Sigmoid colon (tissue), 7 donors: ENCODE data around the gene RHOT1. TPM values are rescaled to one million over a fixed set of nuclear protein-coding genes. Genes with fewer than 3 reads are reported as not detected.
"Not testable (repeated sequence)": the region's sequence is repeated elsewhere in the genome, so short reads cannot be mapped to it uniquely, and the experiment has no call there.

Experiments
- DNase-seq: peaks from one replicate; pipeline ENCODE4 v3.0.0-alpha.2; 2019
- H3K27ac ChIP-seq, 4 donors: fragments of 200-600 bp; sonication (generic); one replicate each; pipeline ENCODE4 v1.5.1; 2016 to 2019; ENCODE audit warnings: mild to moderate bottlenecking in 1 of 4
- H3K27me3 ChIP-seq, 3 donors: fragments of 200-600 bp; sonication (generic); one replicate each; pipeline ENCODE4 v1.5.1; 2019; ENCODE audit warnings: mild to moderate bottlenecking in 1 of 3
- H3K36me3 ChIP-seq, 4 donors: fragments of 200-600 bp; sonication (generic); one replicate each; pipeline ENCODE4 v1.5.1; 2016 to 2019
- H3K4me1 ChIP-seq, 4 donors: fragments of 200-600 bp; sonication (generic); one replicate each; pipeline ENCODE4 v1.5.1; 2017 to 2019
- H3K4me3 ChIP-seq, 4 donors: fragments of 200-600 bp; sonication (generic); one replicate each; pipeline ENCODE4 v1.5.1; 2017 to 2019; ENCODE audit warnings: mild to moderate bottlenecking in 2 of 4, moderate library complexity in 1 of 4
- H3K9me3 ChIP-seq, 4 donors: fragments of 200-600 bp in 3 of 4; sonication (generic) in 3 of 4; one replicate each; pipeline versions ENCODE4 v1.5.1 to v1.6.1; 2013 to 2019
- CTCF ChIP-seq, 4 experiments: fragments of 450-650 bp in 3 of 4; fragments of 200-600 bp in 1 of 4; IDR thresholded peaks; one replicate each; pipeline ENCODE4 v1.5.1; 2016 to 2019; ENCODE audit warnings: antibody characterized with exemption in 4 of 4, mild to moderate bottlenecking in 3 of 4, moderate library complexity in 2 of 4
- EP300 ChIP-seq, 4 donors: sonication (generic); formaldehyde crosslinking; IDR thresholded peaks; one replicate each; pipeline ENCODE4 v1.6.1; 2017; ENCODE audit warnings: antibody characterized with exemption in 4 of 4
- POLR2A ChIP-seq, 2 donors: fragments of 450-650 bp; IDR thresholded peaks; one replicate each; pipeline ENCODE4 v1.6.1; 2016; ENCODE audit warnings: antibody characterized with exemption in 2 of 2, mild to moderate bottlenecking in 2 of 2, moderate library complexity in 2 of 2
- POLR2AphosphoS5 ChIP-seq, 4 donors: sonication (generic); formaldehyde crosslinking; IDR thresholded peaks; one replicate each; pipeline ENCODE4 v1.6.1; 2017; ENCODE audit warnings: antibody characterized with exemption in 4 of 4
- WGBS, 2 donors: extraction: QIAGEN DNeasy Blood & Tissue Kit; methylation state at CpG; one replicate each; pipeline ENCODE4 v1.1.7; 2013; 5-methylcytosine and 5-hydroxymethylcytosine counted together
- intact Hi-C: fragments of 100-400 bp; cut with DNase I; formaldehyde crosslinking; loops from one replicate; pipeline ENCODE4 v1.15.1; 2023
- polyA plus RNA-seq, 3 donors: library from polyadenylated mRNA; stranded (reverse); fragments of 200-250 nt; gene quantifications; one replicate each; pipeline ENCODE4 v1.2.3, GENCODE V29; 2013
- total RNA-seq, 4 donors: library from RNA; depleted of rRNA; stranded (reverse); fragments of >200 nt; gene quantifications; one replicate each; pipeline ENCODE4 v1.1.0, GENCODE V29; 2016
- donor health status: healthy with polysubstance abuse.
- donor health status: Bipolar disorder and iron deficiency.
- donor health status: healthy.

Gene RHOT1
- total and polyA plus RNA-seq, 7 donors: 17.0 to 71.5 (median 48.9) TPM

GRCh38 chr17:32141258-32141657 is 1.0 kb upstream of the RHOT1 start:
- Histone ChIP-seq H3K4me1 (peaks cover 0 to 41% (median 31%) of the 10 kb centered on the region in 4 donors), H3K27me3 (no peaks in the 10 kb centered on the region), H3K9me3 (no peaks in the 10 kb centered on the region), H3K27ac (peak overlapping the region; percentile 87 to 97 (median 92)), H3K4me3 (peak overlapping the region; percentile 69 to 96 (median 88)), H3K36me3 (no peaks in the 10 kb centered on the region)
- 21% methylated on average over 3 of the region's 3 CpGs for WGBS, 2 donors
- intact Hi-C loops: loop anchor here (2.0 kb wide), 1 partner anchor 134 kb away; the partner anchor contains the start of gene LRRC37B
- TF ChIP-seq CTCF (IDR thresholded peaks at IDR 0.05) (no peak), POLR2AphosphoS5 (IDR thresholded peaks at IDR 0.05) (peak; percentile 27 to 66 (median 35)), POLR2A (IDR thresholded peaks at IDR 0.05) (no peak), EP300 (IDR thresholded peaks at IDR 0.05) (peak in 1 of 4 donors; percentile 44)
- DNase-seq: peak; percentile 79

- H3K27ac ChIP-seq: peak overlapping the region; percentile 87 to 97 (median 92)
- 2 to 12% methylated on average over 12 of the region's 12 CpGs for WGBS, 2 donors
- intact Hi-C loops: loop anchor here (2.0 kb wide), 2 partner anchors 13 to 135 kb away; partner anchors contain the start of gene LRRC37B
- no peaks in the 10 kb centered on the region for H3K27me3 ChIP-seq
- H3K4me1 ChIP-seq: peaks cover 0 to 41% (median 31%) of the 10 kb centered on the region in 4 donors
- no peak for DNase-seq
- TF ChIP-seq EP300 (IDR thresholded peaks at IDR 0.05) (peak in 1 of 4 donors; percentile 7), CTCF (IDR thresholded peaks at IDR 0.05) (no peak)
- H3K36me3 ChIP-seq: no peaks in the 10 kb centered on the region
- H3K9me3 ChIP-seq: no peaks in the 10 kb centered on the region
- peak overlapping the region; percentile 69 to 96 (median 88) for H3K4me3 ChIP-seq
Observed at GRCh38 chr17:32141679-32142037, 644 bp upstream of the RHOT1 start.

- TF ChIP-seq EP300 (IDR thresholded peaks at IDR 0.05) (no peak), POLR2AphosphoS5 (IDR thresholded peaks at IDR 0.05) (no peak), CTCF (IDR thresholded peaks at IDR 0.05) (no peak), POLR2A (IDR thresholded peaks at IDR 0.05) (no peak)
- peak; percentile 70 for DNase-seq
- peak overlapping the region; percentile 87 to 97 (median 92) for H3K27ac ChIP-seq
- intact Hi-C loops: loop anchor here (2.0 kb wide), 1 partner anchor 14 kb away; no protein-coding TSS in a partner anchor
- 1 to 3% methylated on average over 23 of the region's 23 CpGs for WGBS, 2 donors
- H3K4me3 ChIP-seq: peak overlapping the region; percentile 69 to 96 (median 88)
- H3K36me3 ChIP-seq: no peaks in the 10 kb centered on the region
- no peaks in the 10 kb centered on the region for H3K9me3 ChIP-seq
- no peaks in the 10 kb centered on the region for H3K27me3 ChIP-seq
- peaks cover 0 to 46% (median 32%) of the 10 kb centered on the region in 4 donors for H3K4me1 ChIP-seq
Observed at GRCh38 chr17:32142857-32143526, 690 bp downstream of the RHOT1 start.

- no peak for DNase-seq
- intact Hi-C loops: loop anchor here (2.0 kb wide), 1 partner anchor 15 kb away; no protein-coding TSS in a partner anchor
- TF ChIP-seq EP300 (IDR thresholded peaks at IDR 0.05) (no peak), CTCF (IDR thresholded peaks at IDR 0.05) (no peak), POLR2AphosphoS5 (IDR thresholded peaks at IDR 0.05) (no peak), POLR2A (IDR thresholded peaks at IDR 0.05) (no peak)
- 32 to 39% methylated on average over 6 of the region's 6 CpGs for WGBS, 2 donors
- H3K4me3 ChIP-seq: peak overlapping the region; percentile 69 to 96 (median 88)
- peaks cover 0 to 51% (median 32%) of the 10 kb centered on the region in 4 donors for H3K4me1 ChIP-seq
- H3K36me3 ChIP-seq: no peaks in the 10 kb centered on the region
- H3K27ac ChIP-seq: peak overlapping the region in 3 of 4 donors; percentile 87 to 97 (median 93)
- H3K9me3 ChIP-seq: no peaks in the 10 kb centered on the region
- no peaks in the 10 kb centered on the region for H3K27me3 ChIP-seq
Observed at GRCh38 chr17:32143527-32143870, 1.2 kb downstream of the RHOT1 start.

GRCh38 chr17:32144442-32144841 is 2.1 kb downstream of the RHOT1 start:
- H3K27ac ChIP-seq, H3K4me3 ChIP-seq, intact Hi-C loops, H3K9me3 ChIP-seq, DNase-seq, H3K36me3 ChIP-seq, H3K27me3 ChIP-seq: not testable (repeated sequence)
- H3K4me1 ChIP-seq: peaks cover 0 to 53% (median 28%) of the 10 kb centered on the region in 4 donors
- WGBS, 2 donors: 93% methylated on average over 2 of the region's 2 CpGs
